ENCODE measurements around the gene WBP2. TPM values are rescaled to one million over a fixed set of nuclear protein-coding genes. Genes with fewer than 3 reads are reported as not detected.

Gene WBP2
- total and polyA plus RNA-seq, 9 of the 15 experiments (the other 6 are each of a cell fraction or from before 2014, with no cell fraction given): 2.2 to 74.3 (median 20.0) TPM

- TF ChIP-seq AFF4 (CRISPR knock-in tag; IDR thresholded peaks at IDR 0.05) (peak; percentile 84), CREB1 (IDR thresholded peaks at IDR 0.05) (peak; percentile 68; the same call in 1 of the 2 replicates), CREB1 (CRISPR knock-in tag; IDR thresholded peaks at IDR 0.05) (peak; percentile 89), KDM5B (IDR thresholded peaks at IDR 0.05; ENCODE audit: insufficient replicate concordance, low read depth, low read length) (peak; percentile 75), RB1 (IDR thresholded peaks at IDR 0.05; ENCODE audit: low read depth) (peak; percentile 89), NR2F6 (CRISPR knock-in tag; IDR thresholded peaks at IDR 0.05) (no peak), HDAC8 (tag; IDR thresholded peaks at IDR 0.05) (peak; percentile 44; the same call in 1 of the 2 replicates), CTBP1 (IDR thresholded peaks at IDR 0.05; ENCODE audit: borderline replicate concordance) (peak; percentile 90), XRCC4 (IDR thresholded peaks at IDR 0.05; ENCODE audit: extremely low read depth, insufficient read depth, insufficient read length) (no peak), MIER1 (IDR thresholded peaks at IDR 0.05; ENCODE audit: low read depth) (no peak), KDM2B (CRISPR knock-in tag; IDR thresholded peaks at IDR 0.05) (0 out of 2 replicates have a peak, but pooled peaks have one; percentile 35), CHD1 (IDR thresholded peaks at IDR 0.05; ENCODE audit: low read length) (peak; percentile 27), FOSL1 (tag; conservative IDR thresholded peaks at IDR 0.05) (peak; percentile 95), FUS (optimal IDR thresholded peaks at IDR 0.05; ENCODE audit: low read depth, low read length) (peak; percentile 4)
- TF ChIP-seq, protein P1, sequence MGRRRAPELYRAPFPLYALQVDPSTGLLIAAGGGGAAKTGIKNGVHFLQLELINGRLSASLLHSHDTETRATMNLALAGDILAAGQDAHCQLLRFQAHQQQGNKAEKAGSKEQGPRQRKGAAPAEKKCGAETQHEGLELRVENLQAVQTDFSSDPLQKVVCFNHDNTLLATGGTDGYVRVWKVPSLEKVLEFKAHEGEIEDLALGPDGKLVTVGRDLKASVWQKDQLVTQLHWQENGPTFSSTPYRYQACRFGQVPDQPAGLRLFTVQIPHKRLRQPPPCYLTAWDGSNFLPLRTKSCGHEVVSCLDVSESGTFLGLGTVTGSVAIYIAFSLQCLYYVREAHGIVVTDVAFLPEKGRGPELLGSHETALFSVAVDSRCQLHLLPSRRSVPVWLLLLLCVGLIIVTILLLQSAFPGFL (CRISPR knock-in tag; IDR thresholded peaks at IDR 0.05): peak; percentile 94
- TF ChIP-seq, protein P2, sequence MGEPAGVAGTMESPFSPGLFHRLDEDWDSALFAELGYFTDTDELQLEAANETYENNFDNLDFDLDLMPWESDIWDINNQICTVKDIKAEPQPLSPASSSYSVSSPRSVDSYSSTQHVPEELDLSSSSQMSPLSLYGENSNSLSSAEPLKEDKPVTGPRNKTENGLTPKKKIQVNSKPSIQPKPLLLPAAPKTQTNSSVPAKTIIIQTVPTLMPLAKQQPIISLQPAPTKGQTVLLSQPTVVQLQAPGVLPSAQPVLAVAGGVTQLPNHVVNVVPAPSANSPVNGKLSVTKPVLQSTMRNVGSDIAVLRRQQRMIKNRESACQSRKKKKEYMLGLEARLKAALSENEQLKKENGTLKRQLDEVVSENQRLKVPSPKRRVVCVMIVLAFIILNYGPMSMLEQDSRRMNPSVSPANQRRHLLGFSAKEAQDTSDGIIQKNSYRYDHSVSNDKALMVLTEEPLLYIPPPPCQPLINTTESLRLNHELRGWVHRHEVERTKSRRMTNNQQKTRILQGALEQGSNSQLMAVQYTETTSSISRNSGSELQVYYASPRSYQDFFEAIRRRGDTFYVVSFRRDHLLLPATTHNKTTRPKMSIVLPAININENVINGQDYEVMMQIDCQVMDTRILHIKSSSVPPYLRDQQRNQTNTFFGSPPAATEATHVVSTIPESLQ (CRISPR knock-in tag; IDR thresholded peaks at IDR 0.05): no peak
Measured at GRCh38 chr17:75896415-75897159, 41.5 kb upstream of the WBP2 start, which contains the start of gene TRIM65 (continued).

Measured in K562 (cell line).